Natural killer cell (primary cell): ENCODE results near the gene POLR2H. TPM values are rescaled to one million over a fixed set of nuclear protein-coding genes. Genes with fewer than 3 reads are reported as not detected.
A peak's percentile ranks its signal among the peaks of the same experiment; 100 is the strongest.

Experiments used
- ATAC-seq, 3 donors: fragments of 150-1000 bp in 2 of 3; fragments of 200-7000 bp in 1 of 3; cut with Tn5 transposase; 1 replicate in 1 of 3; 2 replicates in 2 of 3; pipeline ENCODE4 v1.10.0; 2021; ENCODE audit warnings: mild to moderate bottlenecking in 2 of 3, moderate library complexity in 2 of 3
- DNase-seq, 2 donors: peaks; one replicate each; pipeline versions ENCODE4 v3.0.0 to v3.0.0-alpha.2; 2013 to 2021; ENCODE audit warnings: mixed read lengths in 1 of 2
- H3K27ac ChIP-seq: one replicate; pipeline ENCODE4 v1.5.1; 2013; ENCODE audit warnings: mild to moderate bottlenecking, low read length
- H3K27me3 ChIP-seq: one replicate; pipeline ENCODE4 v1.6.1; 2013; ENCODE audit warnings: low read length; ENCODE audit not compliant: control insufficient read depth, insufficient read depth
- H3K36me3 ChIP-seq: one replicate; pipeline ENCODE4 v1.6.1; 2013; ENCODE audit warnings: low read length; ENCODE audit not compliant: control insufficient read depth, insufficient read depth
- H3K4me1 ChIP-seq: one replicate; pipeline ENCODE4 v1.6.1; 2013; ENCODE audit warnings: low read length; ENCODE audit not compliant: control insufficient read depth, insufficient read depth
- H3K4me3 ChIP-seq: one replicate; pipeline ENCODE4 v1.5.1; 2013; ENCODE audit warnings: low read length
- H3K9me3 ChIP-seq: one replicate; pipeline ENCODE4 v1.6.1; 2013; ENCODE audit warnings: low read length; ENCODE audit not compliant: control insufficient read depth, insufficient read depth
- H3K27ac Mint-ChIP-seq, 2 donors: one replicate each; pipeline ENCODE4 v1.8.0; 2022; ENCODE audit warnings: mild to moderate bottlenecking in 2 of 2, mixed read lengths in 2 of 2, moderate library complexity in 1 of 2
- H3K27me3 Mint-ChIP-seq, 2 donors: one replicate each; pipeline ENCODE4 v1.8.0; 2022; ENCODE audit warnings: low read depth in 2 of 2, mixed read lengths in 2 of 2
- H3K36me3 Mint-ChIP-seq: one replicate; pipeline ENCODE4 v1.8.0; 2022; ENCODE audit warnings: mixed read lengths
- H3K4me1 Mint-ChIP-seq, 2 donors: one replicate each; pipeline ENCODE4 v1.8.0; 2022; ENCODE audit warnings: mixed read lengths in 2 of 2
- H3K4me3 Mint-ChIP-seq: one replicate; pipeline ENCODE4 v1.8.0; 2022; ENCODE audit warnings: mild to moderate bottlenecking, moderate library complexity, mixed read lengths
- H3K9me3 Mint-ChIP-seq, 2 donors: one replicate each; pipeline ENCODE4 v1.8.0; 2022; ENCODE audit warnings: mixed read lengths in 2 of 2
- WGBS: methylation state at CpG from one replicate; pipeline ENCODE4 v1.1.7; 2013; ENCODE audit warnings: missing lambda C conversion rate; ENCODE audit not compliant: insufficient coverage; 5-methylcytosine and 5-hydroxymethylcytosine counted together
- intact Hi-C: fragments of 100-400 bp; cut with micrococcal nuclease; formaldehyde crosslinking; loops from one replicate; pipeline ENCODE4 v1.14.2; 2022
- total RNA-seq, 4 donors: library from RNA; stranded (reverse); fragments of 120-200 nt in 1 of 4; gene quantifications; one replicate each; pipeline versions ENCODE4 v1.2.3 to v1.2.4, GENCODE V29; 2013 to 2022
- TF ChIP-seq, protein P1 (sequence below): fragments of 200-600 bp; IDR thresholded peaks from one replicate; pipeline ENCODE4 v1.8.0; 2022; ENCODE audit warnings: antibody characterized with exemption

POLR2H gene
- total RNA-seq, 3 donors from 2014 or later (not counting 1 experiment from before 2014, with no cell fraction given): 33.0 to 49.8 (median 41.1) TPM

- Histone ChIP-seq H3K27ac (no peak overlapping the region), H3K9me3 (no peaks in the 10 kb centered on the region), H3K27me3 (no peaks in the 10 kb centered on the region), H3K4me3 (no peak overlapping the region), H3K36me3 (no peaks in the 10 kb centered on the region), H3K4me1 (peaks cover 32% of the 10 kb centered on the region)
- Mint-ChIP-seq H3K4me3 (peak overlapping the region; percentile 81), H3K27me3 (peaks cover 0 to 3% of the 10 kb centered on the region in 2 donors), H3K9me3 (no peaks in the 10 kb centered on the region), H3K36me3 (no peaks in the 10 kb centered on the region), H3K4me1 (peaks cover 12 to 36% of the 10 kb centered on the region in 2 donors), H3K27ac (peak overlapping the region in 1 of 2 donors; percentile 2)
- 95% methylated on average over 9 of the region's 9 CpGs for WGBS
- no peak for ATAC-seq
- DNase-seq: no peak
- intact Hi-C loops: no loop called here
- TF ChIP-seq, protein P1, sequence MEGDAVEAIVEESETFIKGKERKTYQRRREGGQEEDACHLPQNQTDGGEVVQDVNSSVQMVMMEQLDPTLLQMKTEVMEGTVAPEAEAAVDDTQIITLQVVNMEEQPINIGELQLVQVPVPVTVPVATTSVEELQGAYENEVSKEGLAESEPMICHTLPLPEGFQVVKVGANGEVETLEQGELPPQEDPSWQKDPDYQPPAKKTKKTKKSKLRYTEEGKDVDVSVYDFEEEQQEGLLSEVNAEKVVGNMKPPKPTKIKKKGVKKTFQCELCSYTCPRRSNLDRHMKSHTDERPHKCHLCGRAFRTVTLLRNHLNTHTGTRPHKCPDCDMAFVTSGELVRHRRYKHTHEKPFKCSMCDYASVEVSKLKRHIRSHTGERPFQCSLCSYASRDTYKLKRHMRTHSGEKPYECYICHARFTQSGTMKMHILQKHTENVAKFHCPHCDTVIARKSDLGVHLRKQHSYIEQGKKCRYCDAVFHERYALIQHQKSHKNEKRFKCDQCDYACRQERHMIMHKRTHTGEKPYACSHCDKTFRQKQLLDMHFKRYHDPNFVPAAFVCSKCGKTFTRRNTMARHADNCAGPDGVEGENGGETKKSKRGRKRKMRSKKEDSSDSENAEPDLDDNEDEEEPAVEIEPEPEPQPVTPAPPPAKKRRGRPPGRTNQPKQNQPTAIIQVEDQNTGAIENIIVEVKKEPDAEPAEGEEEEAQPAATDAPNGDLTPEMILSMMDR: no peak
Observed at GRCh38 chr3:184359610-184360009, 1.9 kb upstream of the POLR2H start.

DNA sequence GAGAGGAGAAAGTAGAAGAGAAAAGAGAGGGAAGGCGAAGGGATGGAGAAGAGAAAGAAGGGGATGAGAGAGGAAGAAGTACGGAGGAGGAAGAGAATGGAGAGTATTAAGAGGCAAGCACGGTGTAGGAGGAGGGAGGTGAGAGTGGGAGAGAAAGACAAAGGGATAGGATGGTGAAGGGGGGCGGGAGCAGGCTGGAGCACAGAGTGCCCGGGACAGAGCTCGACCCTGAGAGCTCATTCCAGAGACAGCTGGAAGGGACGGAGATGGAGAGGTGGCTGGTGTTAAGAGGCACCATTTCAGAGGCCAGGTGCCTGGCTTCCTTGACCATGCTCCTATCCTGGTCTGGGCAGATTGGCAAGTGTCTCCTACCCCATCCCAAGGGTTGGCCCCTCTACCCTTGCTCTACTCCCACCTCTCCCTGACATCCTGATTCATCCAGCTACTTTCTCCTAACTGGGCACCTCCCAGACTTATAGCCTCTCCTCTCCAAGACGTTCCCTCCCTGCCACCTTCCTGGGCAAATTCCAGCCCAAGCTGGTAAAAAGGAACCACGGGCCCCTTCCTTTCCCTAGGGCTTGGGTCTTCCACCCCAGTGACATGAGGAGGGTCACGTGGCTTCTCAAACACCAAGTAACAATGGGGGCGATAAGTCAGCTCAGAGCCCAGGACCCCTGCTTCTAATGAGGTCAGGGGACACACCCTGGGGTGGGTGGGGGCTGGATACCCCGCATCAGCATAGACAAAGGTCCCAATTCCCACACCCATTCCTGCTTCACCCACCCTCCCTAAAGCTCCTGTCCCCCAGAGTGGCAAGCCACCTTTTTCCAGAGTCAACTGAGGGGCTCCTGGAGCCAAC lies 1.2 kb upstream of the POLR2H start:
- Mint-ChIP-seq H3K27ac (peak overlapping the region in 1 of 2 donors; percentile 79), H3K4me1 (peaks cover 19 to 43% of the 10 kb centered on the region in 2 donors), H3K36me3 (no peaks in the 10 kb centered on the region), H3K9me3 (no peaks in the 10 kb centered on the region), H3K27me3 (peaks cover 0 to 3% of the 10 kb centered on the region in 2 donors), H3K4me3 (peak overlapping the region; percentile 81)
- H3K4me3 ChIP-seq: no peak overlapping the region
- DNase-seq: no peak
- H3K27me3 ChIP-seq: no peaks in the 10 kb centered on the region
- no peaks in the 10 kb centered on the region for H3K9me3 ChIP-seq
- H3K36me3 ChIP-seq: no peaks in the 10 kb centered on the region
- intact Hi-C loops: no loop called here
- H3K4me1 ChIP-seq: peaks cover 32% of the 10 kb centered on the region
- ATAC-seq: no peak
- 94% methylated on average over 10 of the region's 12 CpGs for WGBS
- TF ChIP-seq, protein P1: no peak
- no peak overlapping the region for H3K27ac ChIP-seq

GRCh38 chr3:184360929-184361531 lies 480 bp upstream of the POLR2H start:
- intact Hi-C loops: no loop called here
- Histone ChIP-seq H3K4me3 (peak overlapping the region; percentile 36), H3K27me3 (no peaks in the 10 kb centered on the region), H3K4me1 (peaks cover 32% of the 10 kb centered on the region), H3K36me3 (no peaks in the 10 kb centered on the region), H3K9me3 (no peaks in the 10 kb centered on the region), H3K27ac (no peak overlapping the region)
- Mint-ChIP-seq H3K27me3 (peaks cover 0 to 3% of the 10 kb centered on the region in 2 donors), H3K9me3 (no peaks in the 10 kb centered on the region), H3K4me3 (peak overlapping the region; percentile 81), H3K36me3 (no peaks in the 10 kb centered on the region), H3K4me1 (peaks cover 19 to 43% of the 10 kb centered on the region in 2 donors), H3K27ac (peak overlapping the region in 1 of 2 donors; percentile 97)
- ATAC-seq (no peak), DNase-seq (no peak)
- WGBS: 13% methylated on average over 24 of the region's 24 CpGs
- TF ChIP-seq, protein P1: no peak
